ENCODE data around the gene KATNAL1.

KATNAL1 gene

GRCh38 chr13:30158774-30159445 is 148.4 kb downstream of the KATNAL1 start:
- no peak for DNase-seq

- DNase-seq, result no peak
These were observed 149.7 kb downstream of the KATNAL1 start for GRCh38 chr13:30157616-30157993.

- no peak for DNase-seq
These were observed 150.3 kb downstream of the KATNAL1 start for GRCh38 chr13:30156826-30157615.

- DNase-seq, result no peak
These were observed 151.1 kb downstream of the KATNAL1 start for GRCh38 chr13:30156270-30156669.

- DNase-seq, result no peak
These were observed 152.4 kb downstream of the KATNAL1 start for GRCh38 chr13:30154931-30155330.

- no peak for DNase-seq
These were observed 152.8 kb downstream of the KATNAL1 start for GRCh38 chr13:30154531-30154930.

GRCh38 chr13:30153545-30154426 is 153.6 kb downstream of the KATNAL1 start:
- no peak for DNase-seq

Data from stimulated activated CD4-positive, alpha-beta T cell treated with anti-CD3 and anti-CD28 coated beads, Interleukin-4, amount 100 ng/mL, for 24 hours (primary cell).